AG20443 (cell line): ENCODE measurements around the gene WDSUB1.

ENCODE experiments used
- DNase-seq: peaks from one replicate; pipeline ENCODE4 v3.0.0; 2012; ENCODE audit warnings: low spot score, mixed read lengths

WDSUB1 gene

GRCh38 chr2:159195697-159196096 lies 90.8 kb downstream of the WDSUB1 start:
- DNase-seq: no peak

GRCh38 chr2:159194241-159194640 lies 92.3 kb downstream of the WDSUB1 start:
- no peak for DNase-seq

GRCh38 chr2:159193791-159194190 lies 92.7 kb downstream of the WDSUB1 start:
- no peak for DNase-seq

DNA sequence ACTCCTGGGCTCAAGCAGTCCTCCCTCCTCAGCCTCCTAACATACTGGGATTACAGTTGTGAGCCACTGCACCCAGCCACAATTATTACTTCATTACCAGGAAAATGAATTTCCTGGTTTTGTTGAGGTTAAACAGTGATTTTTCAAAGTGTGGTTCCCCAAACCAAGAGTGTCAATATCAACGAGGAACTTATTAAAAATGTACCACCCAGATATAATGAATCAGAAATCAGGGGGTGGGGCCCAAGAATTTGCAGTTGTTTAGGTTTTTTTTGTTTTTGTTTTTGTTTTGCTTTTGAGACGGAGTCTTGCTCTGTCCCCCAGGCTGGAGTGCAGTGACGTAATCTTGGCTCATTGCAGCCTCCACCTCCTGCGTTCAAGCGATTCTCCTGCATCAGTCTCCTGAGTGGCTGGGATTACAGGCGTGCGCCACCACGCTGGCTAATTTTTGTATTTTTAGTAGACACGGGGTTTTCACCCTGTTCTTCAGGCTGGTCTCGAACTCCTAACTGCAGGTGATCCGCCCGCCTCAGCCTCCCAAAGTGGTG lies 94.1 kb downstream of the WDSUB1 start:
- DNase-seq: no peak

DNA sequence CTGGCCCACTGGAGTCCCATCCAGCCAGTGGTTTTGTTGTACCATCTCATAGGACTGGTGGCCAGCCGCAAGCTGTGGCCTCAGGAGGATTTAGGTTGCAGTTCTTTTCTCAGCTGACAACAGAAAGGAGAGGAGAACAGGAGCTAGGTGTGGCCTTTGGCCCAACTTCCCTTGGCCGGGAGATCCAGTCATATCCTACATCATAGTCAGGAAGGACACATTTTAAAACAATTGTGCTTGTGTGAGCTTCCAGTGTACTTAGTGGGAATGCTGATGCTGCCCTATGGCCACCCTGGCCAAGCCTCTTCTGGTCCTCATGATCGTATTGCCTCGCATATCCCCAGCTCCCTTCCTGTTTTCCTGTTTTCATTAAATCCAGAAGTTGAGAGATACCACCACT lies 98.1 kb downstream of the WDSUB1 start:
- no peak for DNase-seq

DNA sequence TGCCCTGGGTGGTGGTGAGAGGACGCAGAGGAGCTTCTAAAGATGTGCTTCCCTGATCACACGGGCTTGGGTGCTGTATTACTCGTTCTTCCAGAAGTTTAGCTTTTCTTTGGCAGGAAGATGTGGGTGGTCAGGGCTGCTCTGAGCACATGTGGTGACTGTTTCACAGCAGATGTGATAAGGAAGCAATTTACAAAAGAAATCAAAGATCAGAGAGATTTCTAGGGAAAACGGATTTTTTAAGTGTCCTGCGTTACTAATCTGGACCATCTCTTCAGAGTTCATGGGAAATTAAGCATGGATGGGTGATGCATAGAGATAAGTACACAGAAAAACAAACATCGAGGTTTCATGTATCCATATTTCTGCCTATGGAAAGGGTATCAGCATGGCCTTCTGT lies 99.4 kb downstream of the WDSUB1 start:
- DNase-seq: no peak

- DNase-seq: no peak
Measured at GRCh38 chr2:159186462-159186861, 100.0 kb downstream of the WDSUB1 start.
